ENCODE data around the gene TMEM184C.

DNA sequence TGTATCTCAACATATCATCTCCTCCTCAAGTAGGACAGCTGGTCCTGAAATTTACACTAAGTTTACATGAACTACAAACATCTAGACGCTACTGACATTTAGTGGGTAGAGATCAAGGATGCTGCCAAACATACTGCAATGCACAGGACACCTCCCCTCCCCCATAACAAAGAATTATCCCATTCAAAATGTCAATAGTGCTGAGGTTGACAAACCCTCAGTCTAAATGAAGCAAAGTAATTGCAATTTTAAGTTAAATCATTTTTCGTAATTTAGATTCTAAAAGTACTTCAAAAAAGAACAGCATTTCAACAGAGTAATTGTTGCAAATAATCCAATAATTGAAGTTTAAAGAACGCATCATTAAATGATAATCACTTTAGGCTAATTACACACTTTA lies 65.6 kb downstream of the TMEM184C start:
- TF ChIP-seq EZH2 (IDR thresholded peaks at IDR 0.05; ENCODE audit: low read length, missing control alignments), result no peak
- TF ChIP-seq, protein P1, sequence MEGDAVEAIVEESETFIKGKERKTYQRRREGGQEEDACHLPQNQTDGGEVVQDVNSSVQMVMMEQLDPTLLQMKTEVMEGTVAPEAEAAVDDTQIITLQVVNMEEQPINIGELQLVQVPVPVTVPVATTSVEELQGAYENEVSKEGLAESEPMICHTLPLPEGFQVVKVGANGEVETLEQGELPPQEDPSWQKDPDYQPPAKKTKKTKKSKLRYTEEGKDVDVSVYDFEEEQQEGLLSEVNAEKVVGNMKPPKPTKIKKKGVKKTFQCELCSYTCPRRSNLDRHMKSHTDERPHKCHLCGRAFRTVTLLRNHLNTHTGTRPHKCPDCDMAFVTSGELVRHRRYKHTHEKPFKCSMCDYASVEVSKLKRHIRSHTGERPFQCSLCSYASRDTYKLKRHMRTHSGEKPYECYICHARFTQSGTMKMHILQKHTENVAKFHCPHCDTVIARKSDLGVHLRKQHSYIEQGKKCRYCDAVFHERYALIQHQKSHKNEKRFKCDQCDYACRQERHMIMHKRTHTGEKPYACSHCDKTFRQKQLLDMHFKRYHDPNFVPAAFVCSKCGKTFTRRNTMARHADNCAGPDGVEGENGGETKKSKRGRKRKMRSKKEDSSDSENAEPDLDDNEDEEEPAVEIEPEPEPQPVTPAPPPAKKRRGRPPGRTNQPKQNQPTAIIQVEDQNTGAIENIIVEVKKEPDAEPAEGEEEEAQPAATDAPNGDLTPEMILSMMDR (conservative IDR thresholded peaks at IDR 0.05 in 1 of 2, IDR thresholded peaks at IDR 0.05 in 1 of 2; ENCODE audit: low read depth in 1 of 2, low read length in 2 of 2), result no peak
